ENCODE data around the gene UBR3. TPM values are rescaled to one million over a fixed set of nuclear protein-coding genes. Genes with fewer than 3 reads are reported as not detected.
"Not testable (repeated sequence)": the region's sequence is repeated elsewhere in the genome, so short reads cannot be mapped to it uniquely, and the experiment has no call there.

The UBR3 gene
- total and polyA plus RNA-seq, 2 experiments from 2014 or later = 18.7 to 53.1 TPM

DNA sequence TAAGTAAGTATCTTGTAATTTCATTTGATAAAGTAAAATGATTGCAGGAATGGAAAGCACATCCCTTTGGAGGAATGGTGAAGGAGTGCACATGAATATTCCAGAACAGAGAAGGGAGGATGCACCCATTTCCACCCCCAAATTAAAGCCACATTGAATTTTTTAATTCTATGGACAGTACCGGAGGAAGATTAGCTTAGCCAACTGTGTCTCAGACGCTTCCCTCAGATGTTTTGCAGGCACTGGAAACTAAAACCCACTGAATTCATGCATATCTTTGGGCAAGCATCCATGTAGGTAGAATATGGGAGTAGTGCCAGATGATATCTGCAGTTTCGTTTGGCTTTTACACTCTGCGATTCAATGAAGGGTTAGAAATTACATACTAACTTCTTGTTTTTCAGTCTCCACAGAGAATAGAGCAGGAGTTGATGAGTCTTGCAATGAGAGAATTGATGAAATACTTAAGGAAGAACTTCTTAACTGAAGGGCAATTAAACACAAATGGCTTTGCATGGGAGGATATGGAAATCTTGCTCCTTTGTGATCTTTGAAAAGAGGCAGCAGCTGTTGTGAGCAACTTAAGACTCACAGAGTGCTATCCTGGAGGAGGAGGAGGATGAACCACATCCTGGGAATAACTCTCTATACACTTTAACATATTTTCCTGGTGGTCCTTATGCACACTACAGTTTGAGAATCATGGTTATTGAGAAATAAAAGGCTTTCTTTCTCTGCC is 279.0 kb downstream of the UBR3 start:
- Histone ChIP-seq H3K9me3 (ENCODE audit: low read depth) (no peaks in the 10 kb centered on the region), H3K4me1 (ENCODE audit: low read depth) (no peaks in the 10 kb centered on the region), H3K36me3 (no peaks in the 10 kb centered on the region), H3K4me3 (no peak overlapping the region), H3K27me3 (no peaks in the 10 kb centered on the region), H3K27ac (no peak overlapping the region)
- TF ChIP-seq, protein P1, sequence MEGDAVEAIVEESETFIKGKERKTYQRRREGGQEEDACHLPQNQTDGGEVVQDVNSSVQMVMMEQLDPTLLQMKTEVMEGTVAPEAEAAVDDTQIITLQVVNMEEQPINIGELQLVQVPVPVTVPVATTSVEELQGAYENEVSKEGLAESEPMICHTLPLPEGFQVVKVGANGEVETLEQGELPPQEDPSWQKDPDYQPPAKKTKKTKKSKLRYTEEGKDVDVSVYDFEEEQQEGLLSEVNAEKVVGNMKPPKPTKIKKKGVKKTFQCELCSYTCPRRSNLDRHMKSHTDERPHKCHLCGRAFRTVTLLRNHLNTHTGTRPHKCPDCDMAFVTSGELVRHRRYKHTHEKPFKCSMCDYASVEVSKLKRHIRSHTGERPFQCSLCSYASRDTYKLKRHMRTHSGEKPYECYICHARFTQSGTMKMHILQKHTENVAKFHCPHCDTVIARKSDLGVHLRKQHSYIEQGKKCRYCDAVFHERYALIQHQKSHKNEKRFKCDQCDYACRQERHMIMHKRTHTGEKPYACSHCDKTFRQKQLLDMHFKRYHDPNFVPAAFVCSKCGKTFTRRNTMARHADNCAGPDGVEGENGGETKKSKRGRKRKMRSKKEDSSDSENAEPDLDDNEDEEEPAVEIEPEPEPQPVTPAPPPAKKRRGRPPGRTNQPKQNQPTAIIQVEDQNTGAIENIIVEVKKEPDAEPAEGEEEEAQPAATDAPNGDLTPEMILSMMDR (IDR thresholded peaks at IDR 0.05; ENCODE audit: low read depth, low read length) = no peak
- no peak for DNase-seq (ENCODE audit: low read depth in 1 of 2, low spot score in 1 of 2)

DNA sequence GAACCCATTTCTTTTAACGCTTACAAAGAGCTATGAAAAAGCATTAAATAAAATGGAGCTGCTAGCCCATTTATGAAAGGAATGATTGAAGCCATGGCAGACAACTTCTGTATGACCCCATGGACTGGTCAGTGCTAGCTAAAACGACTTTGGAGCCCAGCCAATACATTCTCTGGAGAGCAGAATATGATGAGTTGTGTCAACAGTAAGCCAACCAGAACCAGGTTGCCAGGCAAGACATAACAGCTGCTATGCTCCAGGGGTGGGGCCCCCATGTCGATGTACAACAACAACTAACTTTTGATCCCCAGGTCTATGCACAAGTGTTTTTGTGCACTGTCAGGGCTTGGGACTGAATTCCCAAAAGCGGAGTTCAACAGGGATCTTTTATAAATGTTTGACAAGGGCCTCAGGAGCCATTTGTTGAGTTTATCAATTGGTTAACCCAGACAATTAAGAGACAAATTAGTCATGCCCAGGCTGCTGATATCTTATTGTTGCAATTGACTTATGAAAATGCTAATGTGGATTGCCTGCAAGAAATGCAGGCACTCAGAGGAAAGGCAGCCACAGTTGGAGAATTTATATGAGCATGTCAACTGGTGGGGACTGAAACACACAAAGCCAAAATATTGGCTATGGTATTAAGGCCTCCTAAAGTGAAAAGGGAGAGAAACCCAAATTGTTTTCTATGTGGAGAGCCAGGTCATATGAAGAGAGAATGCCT is 286.1 kb downstream of the UBR3 start:
- no peak overlapping the region for H3K4me3 ChIP-seq
- no peak overlapping the region for H3K27ac ChIP-seq

DNA sequence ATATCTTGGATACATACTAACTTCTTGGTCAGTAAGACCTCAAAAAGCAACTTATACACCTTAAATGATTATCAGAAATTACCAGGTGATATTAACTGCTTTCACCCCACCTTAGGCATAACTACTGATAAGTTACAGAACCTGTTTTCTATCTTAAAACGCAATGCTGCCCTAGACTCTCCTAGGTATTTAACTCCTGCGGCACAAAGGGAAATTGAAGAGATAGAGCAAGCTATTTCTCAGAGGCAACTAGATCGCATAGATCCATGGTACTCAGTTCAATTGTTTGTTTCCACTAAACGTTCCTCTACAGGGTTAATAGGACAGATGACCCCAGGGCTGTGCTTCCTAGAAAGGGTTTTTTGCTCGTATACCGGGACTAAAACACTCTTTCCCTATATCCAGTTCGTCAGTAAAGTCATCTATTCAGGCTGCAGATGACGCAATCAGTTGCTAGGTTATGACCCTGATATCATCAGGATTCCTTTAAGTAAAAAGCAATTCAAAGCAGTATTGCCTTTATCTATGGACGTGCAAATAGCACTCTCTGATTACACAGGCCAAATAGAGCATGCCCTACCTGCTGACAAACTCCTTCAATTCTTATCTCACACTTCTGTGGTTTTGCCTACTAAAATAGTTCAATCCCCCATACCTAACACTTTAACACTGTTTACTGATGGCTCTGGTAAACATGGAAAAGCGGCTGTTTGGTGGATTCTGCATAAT is 288.4 kb downstream of the UBR3 start:
- Histone ChIP-seq H3K36me3 (no peaks in the 10 kb centered on the region), H3K27ac (no peak overlapping the region), H3K4me1 (ENCODE audit: low read depth) (no peaks in the 10 kb centered on the region), H3K4me3 (no peak overlapping the region), H3K9me3 (ENCODE audit: low read depth) (no peaks in the 10 kb centered on the region), H3K27me3 (no peaks in the 10 kb centered on the region)
- DNase-seq (ENCODE audit: low read depth in 1 of 2, low spot score in 1 of 2) = no peak
- TF ChIP-seq, protein P1 (IDR thresholded peaks at IDR 0.05; ENCODE audit: low read depth, low read length) = no peak

More for the DNA sequence above, 286.1 kb downstream of the UBR3 start:
- Histone ChIP-seq H3K27me3 (no peaks in the 10 kb centered on the region), H3K36me3 (no peaks in the 10 kb centered on the region), H3K9me3 (ENCODE audit: low read depth) (no peaks in the 10 kb centered on the region), H3K4me1 (ENCODE audit: low read depth) (no peaks in the 10 kb centered on the region)
- TF ChIP-seq, protein P1 (IDR thresholded peaks at IDR 0.05; ENCODE audit: low read depth, low read length) = no peak
- DNase-seq (ENCODE audit: low read depth in 1 of 2, low spot score in 1 of 2) = no peak

DNA sequence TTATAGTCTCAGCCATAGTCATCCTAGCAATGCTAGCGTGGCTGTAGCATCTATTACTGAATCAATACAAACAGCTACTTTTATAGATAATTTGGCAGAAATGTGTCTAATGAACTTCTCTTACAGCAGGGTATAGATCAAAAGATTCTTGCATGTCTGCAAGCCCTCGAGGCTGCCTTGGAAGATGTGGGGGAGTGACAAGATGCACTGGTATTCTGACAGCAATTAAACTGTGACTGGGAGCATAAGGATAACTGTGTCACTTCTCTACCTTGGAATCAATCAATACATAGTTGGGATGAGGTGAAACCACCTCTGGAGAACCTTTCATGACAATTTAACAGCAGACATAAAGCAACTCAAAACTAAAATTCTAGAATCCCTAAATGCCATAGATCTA is 291.4 kb downstream of the UBR3 start:
- H3K4me1 ChIP-seq (ENCODE audit: low read depth) = no peaks in the 10 kb centered on the region
- no peak overlapping the region for H3K4me3 ChIP-seq
- TF ChIP-seq, protein P1 (IDR thresholded peaks at IDR 0.05; ENCODE audit: low read depth, low read length) = no peak
- H3K9me3 ChIP-seq (ENCODE audit: low read depth) = no peaks in the 10 kb centered on the region
- H3K27me3 ChIP-seq = no peaks in the 10 kb centered on the region
- no peak for DNase-seq (ENCODE audit: low read depth in 1 of 2, low spot score in 1 of 2)
- no peaks in the 10 kb centered on the region for H3K36me3 ChIP-seq
- no peak overlapping the region for H3K27ac ChIP-seq

DNA sequence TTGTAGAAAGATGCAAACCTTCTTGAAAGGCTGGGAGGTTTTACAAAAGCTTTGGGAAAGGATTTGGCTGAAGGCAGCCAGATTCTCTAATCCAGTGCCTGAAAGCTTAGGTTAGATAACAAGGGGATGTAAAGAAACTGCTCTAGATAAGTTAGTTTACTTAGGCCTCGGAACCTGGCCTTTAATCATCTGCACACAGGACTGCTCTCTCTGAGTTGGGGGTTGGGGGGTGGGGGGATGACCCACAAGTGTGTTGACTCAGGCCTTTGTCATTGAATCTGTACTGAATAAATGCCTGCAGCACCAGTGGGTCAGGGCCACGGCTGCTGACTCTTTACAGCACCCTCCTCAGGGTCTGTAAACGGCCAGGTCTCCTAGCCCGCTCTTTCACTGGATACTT is 292.1 kb downstream of the UBR3 start:
- H3K4me1 ChIP-seq (ENCODE audit: low read depth); H3K36me3 ChIP-seq; H3K27me3 ChIP-seq; DNase-seq (ENCODE audit: low read depth in 1 of 2, low spot score in 1 of 2); H3K9me3 ChIP-seq (ENCODE audit: low read depth); H3K27ac ChIP-seq; H3K4me3 ChIP-seq: not testable (repeated sequence)

Measured in cardiac muscle cell (in vitro differentiated cells and primary cell).